HG03039 (cell line): ENCODE measurements around the gene TTC29.
"Not testable (repeated sequence)": the region's sequence is repeated elsewhere in the genome, so short reads cannot be mapped to it uniquely, and the experiment has no call there.

Experiments used
- ATAC-seq: cut with Tn5 transposase; IDR thresholded peaks from one replicate; pipeline ENCODE4 v1.9.1; 2021; ENCODE audit warnings: mild to moderate bottlenecking, moderate library complexity; ENCODE audit not compliant: unreplicated experiment

The TTC29 gene

GRCh38 chr4:146883070-146883469, 62.6 kb downstream of the TTC29 start:
- no peak for ATAC-seq

GRCh38 chr4:146857298-146857697, 88.4 kb downstream of the TTC29 start:
- no peak for ATAC-seq

GRCh38 chr4:146855761-146856160, 89.9 kb downstream of the TTC29 start:
- ATAC-seq: no peak

GRCh38 chr4:146852360-146852759, 93.3 kb downstream of the TTC29 start:
- ATAC-seq: no peak

- ATAC-seq: no peak
Observed at GRCh38 chr4:146847345-146847744, 98.3 kb downstream of the TTC29 start.

GRCh38 chr4:146846882-146847281, 98.8 kb downstream of the TTC29 start:
- ATAC-seq: no peak

GRCh38 chr4:146844761-146845160, 100.9 kb downstream of the TTC29 start:
- ATAC-seq: no peak

GRCh38 chr4:146842876-146843275, 102.8 kb downstream of the TTC29 start:
- ATAC-seq: no peak

- no peak for ATAC-seq
Observed at GRCh38 chr4:146840731-146841130, 104.9 kb downstream of the TTC29 start.

- no peak for ATAC-seq
Observed at GRCh38 chr4:146835096-146835495, 110.6 kb downstream of the TTC29 start.

GRCh38 chr4:146834263-146835034, 111.2 kb downstream of the TTC29 start:
- no peak for ATAC-seq

- ATAC-seq: no peak
Observed at GRCh38 chr4:146833530-146833929, 112.1 kb downstream of the TTC29 start.

GRCh38 chr4:146822980-146823379, 122.7 kb downstream of the TTC29 start:
- ATAC-seq: not testable (repeated sequence)

- no peak for ATAC-seq
Observed at GRCh38 chr4:146814750-146815149, 130.9 kb downstream of the TTC29 start.

- no peak for ATAC-seq
Observed at GRCh38 chr4:146795711-146796110, 150.0 kb downstream of the TTC29 start.

GRCh38 chr4:146793727-146794126, 151.9 kb downstream of the TTC29 start:
- no peak for ATAC-seq

- no peak for ATAC-seq
Observed at GRCh38 chr4:146791439-146791838, 154.2 kb downstream of the TTC29 start.

GRCh38 chr4:146790515-146790914, 155.1 kb downstream of the TTC29 start:
- ATAC-seq: no peak

- ATAC-seq: no peak
Observed at GRCh38 chr4:146787731-146788130, 157.9 kb downstream of the TTC29 start.

GRCh38 chr4:146776691-146777090, 169.0 kb downstream of the TTC29 start:
- ATAC-seq: no peak

GRCh38 chr4:146763560-146763959, 182.1 kb downstream of the TTC29 start:
- ATAC-seq: no peak

- no peak for ATAC-seq
Observed at GRCh38 chr4:146762016-146762415, 183.6 kb downstream of the TTC29 start.

GRCh38 chr4:146742416-146742815, 203.2 kb downstream of the TTC29 start:
- ATAC-seq: no peak
